ENCODE measurements around the gene C9orf152.

GRCh38 chr9:110180511-110181434, 27.2 kb downstream of the C9orf152 start:
- TF ChIP-seq, protein P1, sequence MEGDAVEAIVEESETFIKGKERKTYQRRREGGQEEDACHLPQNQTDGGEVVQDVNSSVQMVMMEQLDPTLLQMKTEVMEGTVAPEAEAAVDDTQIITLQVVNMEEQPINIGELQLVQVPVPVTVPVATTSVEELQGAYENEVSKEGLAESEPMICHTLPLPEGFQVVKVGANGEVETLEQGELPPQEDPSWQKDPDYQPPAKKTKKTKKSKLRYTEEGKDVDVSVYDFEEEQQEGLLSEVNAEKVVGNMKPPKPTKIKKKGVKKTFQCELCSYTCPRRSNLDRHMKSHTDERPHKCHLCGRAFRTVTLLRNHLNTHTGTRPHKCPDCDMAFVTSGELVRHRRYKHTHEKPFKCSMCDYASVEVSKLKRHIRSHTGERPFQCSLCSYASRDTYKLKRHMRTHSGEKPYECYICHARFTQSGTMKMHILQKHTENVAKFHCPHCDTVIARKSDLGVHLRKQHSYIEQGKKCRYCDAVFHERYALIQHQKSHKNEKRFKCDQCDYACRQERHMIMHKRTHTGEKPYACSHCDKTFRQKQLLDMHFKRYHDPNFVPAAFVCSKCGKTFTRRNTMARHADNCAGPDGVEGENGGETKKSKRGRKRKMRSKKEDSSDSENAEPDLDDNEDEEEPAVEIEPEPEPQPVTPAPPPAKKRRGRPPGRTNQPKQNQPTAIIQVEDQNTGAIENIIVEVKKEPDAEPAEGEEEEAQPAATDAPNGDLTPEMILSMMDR (IDR thresholded peaks at IDR 0.05; ENCODE audit: low read depth, low read length), result no peak
- no peak for TF ChIP-seq EZH2phosphoT487 (IDR thresholded peaks at IDR 0.05; ENCODE audit: low read depth)

Data from OCI-LY3 (cell line).